ENCODE results near the gene FUCA1.
"Not testable (repeated sequence)": the region's sequence is repeated elsewhere in the genome, so short reads cannot be mapped to it uniquely, and the experiment has no call there.

The FUCA1 gene

DNA sequence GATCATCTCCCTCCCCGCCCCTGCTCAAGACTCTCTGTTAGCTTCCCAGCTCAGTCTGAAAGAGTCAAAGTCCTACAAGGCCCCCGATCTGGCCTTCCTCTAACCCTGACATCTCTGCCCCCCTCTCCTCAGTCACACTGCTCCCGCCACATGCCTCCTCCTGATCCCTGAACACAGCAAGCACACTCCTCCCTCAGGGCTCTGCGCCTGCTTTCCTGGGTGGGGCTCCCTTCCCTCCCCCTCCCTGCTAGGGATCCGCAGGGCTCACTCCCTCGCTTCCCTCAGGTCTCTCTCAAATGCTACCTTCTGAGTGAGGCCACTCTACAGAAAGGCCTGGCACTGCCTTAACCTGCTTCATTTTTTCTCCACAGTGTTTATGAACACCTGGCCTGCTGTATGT is 61.8 kb downstream of the FUCA1 start:
- H3K27ac ChIP-seq = no peak overlapping the region
- TF ChIP-seq, protein P1, sequence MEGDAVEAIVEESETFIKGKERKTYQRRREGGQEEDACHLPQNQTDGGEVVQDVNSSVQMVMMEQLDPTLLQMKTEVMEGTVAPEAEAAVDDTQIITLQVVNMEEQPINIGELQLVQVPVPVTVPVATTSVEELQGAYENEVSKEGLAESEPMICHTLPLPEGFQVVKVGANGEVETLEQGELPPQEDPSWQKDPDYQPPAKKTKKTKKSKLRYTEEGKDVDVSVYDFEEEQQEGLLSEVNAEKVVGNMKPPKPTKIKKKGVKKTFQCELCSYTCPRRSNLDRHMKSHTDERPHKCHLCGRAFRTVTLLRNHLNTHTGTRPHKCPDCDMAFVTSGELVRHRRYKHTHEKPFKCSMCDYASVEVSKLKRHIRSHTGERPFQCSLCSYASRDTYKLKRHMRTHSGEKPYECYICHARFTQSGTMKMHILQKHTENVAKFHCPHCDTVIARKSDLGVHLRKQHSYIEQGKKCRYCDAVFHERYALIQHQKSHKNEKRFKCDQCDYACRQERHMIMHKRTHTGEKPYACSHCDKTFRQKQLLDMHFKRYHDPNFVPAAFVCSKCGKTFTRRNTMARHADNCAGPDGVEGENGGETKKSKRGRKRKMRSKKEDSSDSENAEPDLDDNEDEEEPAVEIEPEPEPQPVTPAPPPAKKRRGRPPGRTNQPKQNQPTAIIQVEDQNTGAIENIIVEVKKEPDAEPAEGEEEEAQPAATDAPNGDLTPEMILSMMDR (conservative IDR thresholded peaks at IDR 0.05) = no peak
- no peak for TF ChIP-seq ZFX (IDR thresholded peaks at IDR 0.05)

DNA sequence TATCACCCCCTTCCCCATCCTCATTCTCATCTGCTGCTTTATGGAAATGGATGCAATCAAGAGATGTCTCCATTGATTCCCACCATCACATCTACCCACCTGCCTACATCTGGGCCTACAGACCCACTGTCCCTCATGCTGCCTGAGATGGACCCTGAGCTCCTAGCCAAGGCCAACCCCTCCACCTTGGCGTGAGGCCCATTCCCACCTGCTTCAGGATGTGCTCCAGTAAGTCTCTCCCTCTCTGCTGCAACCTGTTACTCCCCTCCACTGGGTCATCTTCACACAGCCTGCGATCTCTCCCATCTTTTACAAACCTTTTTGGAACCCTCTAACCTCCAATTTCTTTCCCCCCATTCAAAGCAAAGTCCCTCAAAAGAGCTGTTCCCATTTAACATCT is 63.1 kb downstream of the FUCA1 start:
- TF ChIP-seq ZFX (IDR thresholded peaks at IDR 0.05) = no peak
- TF ChIP-seq, protein P1 (conservative IDR thresholded peaks at IDR 0.05) = no peak
- H3K27ac ChIP-seq = no peak overlapping the region

DNA sequence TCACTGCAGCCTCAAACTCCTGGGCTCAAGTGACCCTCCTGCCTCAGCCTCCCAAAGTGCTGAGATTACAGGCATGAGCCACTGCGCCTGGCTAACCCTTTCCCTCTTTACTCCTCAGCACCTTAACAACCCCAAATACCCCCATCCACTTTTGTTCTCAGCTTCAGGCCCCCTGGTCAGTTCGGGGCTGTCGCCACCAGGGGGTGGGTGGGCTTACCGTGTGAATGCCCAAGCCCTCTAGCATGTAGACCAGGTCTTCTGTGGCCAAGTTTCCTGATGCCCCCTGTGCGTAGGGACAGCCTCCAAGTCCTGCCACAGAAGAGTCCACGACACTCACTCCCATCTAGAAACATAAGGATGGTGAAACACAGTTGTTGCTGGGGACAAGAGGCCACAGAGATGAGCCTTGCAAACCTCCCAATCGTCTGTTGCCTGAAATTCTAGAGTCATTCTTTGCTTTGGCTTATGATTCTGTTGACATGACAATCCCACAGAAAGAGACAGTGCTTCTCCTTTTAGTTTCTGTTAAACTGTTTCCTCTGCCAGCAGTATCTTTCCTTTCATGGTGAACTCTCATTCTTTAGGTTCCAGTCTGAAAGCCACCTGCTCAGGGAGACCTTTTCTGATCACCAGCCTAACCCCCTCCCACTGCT is 63.8 kb downstream of the FUCA1 start:
- no peak overlapping the region for H3K27ac ChIP-seq
- TF ChIP-seq ZFX (IDR thresholded peaks at IDR 0.05) = no peak
- TF ChIP-seq, protein P1 (conservative IDR thresholded peaks at IDR 0.05) = no peak

GRCh38 chr1:23803674-23804073 is 64.4 kb downstream of the FUCA1 start:
- TF ChIP-seq ZFX (IDR thresholded peaks at IDR 0.05) = no peak
- TF ChIP-seq, protein P1 (conservative IDR thresholded peaks at IDR 0.05) = no peak
- H3K27ac ChIP-seq = no peak overlapping the region

GRCh38 chr1:23802809-23803342 is 65.2 kb downstream of the FUCA1 start:
- not testable (repeated sequence) for H3K27ac ChIP-seq

- TF ChIP-seq, protein P1 (conservative IDR thresholded peaks at IDR 0.05) = no peak
- no peak for TF ChIP-seq ZFX (IDR thresholded peaks at IDR 0.05)
- peak overlapping the region; percentile 96 for H3K27ac ChIP-seq
These were observed 66.2 kb downstream of the FUCA1 start for GRCh38 chr1:23801876-23802275.

GRCh38 chr1:23801338-23801748 is 66.7 kb downstream of the FUCA1 start:
- peak overlapping the region; percentile 96 for H3K27ac ChIP-seq
- TF ChIP-seq, protein P1 (conservative IDR thresholded peaks at IDR 0.05) = no peak
- TF ChIP-seq ZFX (IDR thresholded peaks at IDR 0.05) = no peak
